ENCODE data around the gene TAF4. TPM values are rescaled to one million over a fixed set of nuclear protein-coding genes. Genes with fewer than 3 reads are reported as not detected.

Gene TAF4
- total and polyA plus RNA-seq, 2 of the 13 experiments (the other 11 are each of a cell fraction or from before 2014, with no cell fraction given), result 5.9 to 12.0 TPM

DNA sequence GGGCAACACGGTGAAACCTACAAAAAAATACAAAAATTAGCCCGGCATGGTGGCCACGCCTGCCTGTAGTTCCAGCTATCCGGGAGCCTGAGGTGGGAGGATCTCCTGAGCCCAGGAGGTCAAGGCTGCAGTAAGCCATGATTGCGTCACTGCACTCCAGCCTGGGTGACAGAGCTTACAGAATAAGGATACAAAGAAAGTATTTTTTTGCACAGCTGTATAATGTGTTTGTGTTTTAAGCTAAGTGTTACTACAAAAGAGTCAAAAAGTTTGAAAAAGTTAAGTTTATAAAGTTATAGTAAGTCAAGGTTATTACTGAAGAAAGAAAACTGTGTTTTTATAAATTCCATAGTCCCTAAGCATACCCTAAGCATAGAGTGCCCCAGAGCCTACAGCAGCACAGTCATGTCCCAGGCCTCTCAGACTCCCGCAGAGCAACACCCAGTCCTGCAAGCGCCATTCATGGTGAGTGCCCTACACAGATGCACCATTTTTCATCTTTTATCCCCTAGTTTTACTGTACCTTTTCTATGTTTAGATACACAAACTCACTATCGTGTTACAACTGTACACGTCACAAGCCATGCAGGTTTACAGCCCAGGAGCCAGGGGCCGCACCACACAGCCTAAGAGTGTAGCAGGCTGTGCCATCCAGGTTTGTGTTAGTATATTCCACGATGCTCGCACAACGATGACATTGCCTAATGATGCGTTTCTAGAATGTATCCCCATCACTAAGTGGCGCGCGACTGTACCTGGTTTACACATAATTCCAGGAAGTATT, 22.4 kb downstream of the TAF4 start (continued):
- TF ChIP-seq PHB2 (IDR thresholded peaks at IDR 0.05; ENCODE audit: partially characterized antibody) (no peak), TOPORS (CRISPR knock-in tag; IDR thresholded peaks at IDR 0.05) (no peak), ZHX2 (IDR thresholded peaks at IDR 0.05; ENCODE audit: low read depth) (peak; percentile 81), ZHX2 (CRISPR knock-in tag; IDR thresholded peaks at IDR 0.05; ENCODE audit: borderline replicate concordance) (no peak), NCOA5 (CRISPR knock-in tag; IDR thresholded peaks at IDR 0.05) (no peak), ZNF234 (CRISPR knock-in tag; conservative IDR thresholded peaks at IDR 0.05) (no peak; the same call in 1 of the 2 replicates), NFYB (CRISPR knock-in tag; IDR thresholded peaks at IDR 0.05) (no peak), FOXJ3 (CRISPR knock-in tag; IDR thresholded peaks at IDR 0.05; ENCODE audit: borderline replicate concordance) (peak; percentile 52; the same call in 1 of the 2 replicates), JUN (CRISPR knock-in tag; IDR thresholded peaks at IDR 0.05) (no peak), RBFOX2 (IDR thresholded peaks at IDR 0.05; ENCODE audit: low read depth, low read length) (no peak), ZNF431 (CRISPR knock-in tag; IDR thresholded peaks at IDR 0.05; ENCODE audit: borderline replicate concordance, low read depth) (no peak), ZBTB3 (CRISPR knock-in tag; IDR thresholded peaks at IDR 0.05; ENCODE audit: borderline replicate concordance, low read depth) (no peak), ZBTB21 (CRISPR knock-in tag; IDR thresholded peaks at IDR 0.05) (peak; percentile 79), DR1 (CRISPR knock-in tag; IDR thresholded peaks at IDR 0.05) (no peak), RXRB (CRISPR knock-in tag; IDR thresholded peaks at IDR 0.05; ENCODE audit: borderline replicate concordance) (peak; percentile 88), NFRKB (IDR thresholded peaks at IDR 0.05) (no peak), TCF7 (IDR thresholded peaks at IDR 0.05; ENCODE audit: low read depth) (no peak), NCOA2 (CRISPR knock-in tag; IDR thresholded peaks at IDR 0.05) (peak; percentile 77), GTF2F1 (IDR thresholded peaks at IDR 0.05; ENCODE audit: low read length) (no peak; the same call in 1 of the 2 replicates), ZKSCAN8 (CRISPR knock-in tag; IDR thresholded peaks at IDR 0.05; ENCODE audit: borderline replicate concordance) (peak; percentile 86; the same call in 1 of the 2 replicates), ZFP62 (CRISPR knock-in tag; IDR thresholded peaks at IDR 0.05) (no peak), GMEB2 (CRISPR knock-in tag; IDR thresholded peaks at IDR 0.05; ENCODE audit: low read depth) (no peak)

All from HepG2 (cell line).